ENCODE data around the gene MRPL11.

The MRPL11 gene

GRCh38 chr11:66438504-66439466 lies at the start of gene MRPL11:
Gene MRPL11 (minus strand): TSS chr11:66438848. CDS start chr11:66438754, 94 bp downstream.
- DNase-seq, result peak; percentile 90

- DNase-seq, result no peak
Measured at GRCh38 chr11:66484806-66485380, 46.2 kb upstream of the MRPL11 start.

- DNase-seq, result peak; percentile 78
Measured at GRCh38 chr11:66480117-66480938, 41.7 kb upstream of the MRPL11 start, which contains the start of gene DPP3. Gene DPP3 (plus strand): TSS chr11:66480434. CDS start chr11:66482201, 1,767 bp downstream.

GRCh38 chr11:66479394-66480116 lies 40.9 kb upstream of the MRPL11 start:
- peak; percentile 53 for DNase-seq

- DNase-seq, result no peak
Measured at GRCh38 chr11:66478729-66479393, 40.2 kb upstream of the MRPL11 start.

GRCh38 chr11:66477263-66478201 lies 38.9 kb upstream of the MRPL11 start:
- no peak for DNase-seq

GRCh38 chr11:66476841-66477251 lies 38.2 kb upstream of the MRPL11 start:
- DNase-seq, result no peak

- DNase-seq, result no peak
Measured at GRCh38 chr11:66476173-66476840, 37.7 kb upstream of the MRPL11 start.

GRCh38 chr11:66475349-66476172 lies 36.9 kb upstream of the MRPL11 start:
- no peak for DNase-seq

- no peak for DNase-seq
Measured at GRCh38 chr11:66473608-66474515, 35.2 kb upstream of the MRPL11 start.

GRCh38 chr11:66473167-66473566 lies 34.5 kb upstream of the MRPL11 start:
- DNase-seq, result no peak

GRCh38 chr11:66472054-66472453 lies 33.4 kb upstream of the MRPL11 start:
- DNase-seq, result no peak

- DNase-seq, result no peak
Measured at GRCh38 chr11:66471142-66471541, 32.5 kb upstream of the MRPL11 start.

GRCh38 chr11:66470015-66470414 lies 31.4 kb upstream of the MRPL11 start:
- no peak for DNase-seq

- DNase-seq, result no peak
Measured at GRCh38 chr11:66469441-66469840, 30.8 kb upstream of the MRPL11 start.

GRCh38 chr11:66468691-66469090 lies 30.0 kb upstream of the MRPL11 start:
- DNase-seq, result no peak

GRCh38 chr11:66467756-66468155 lies 29.1 kb upstream of the MRPL11 start:
- no peak for DNase-seq

GRCh38 chr11:66467034-66467659 lies 28.5 kb upstream of the MRPL11 start:
- no peak for DNase-seq

Data from NCI-H1694 (cell line).